Activated CD8-positive, alpha-beta T cell treated with anti-CD3 and anti-CD28 coated beads, Interleukin-2, amount 10 ng/mL, durations not matched to agents 7 days and 5 days (primary cell): Measurements from ENCODE around the gene SIAH3. TPM values are rescaled to one million over a fixed set of nuclear protein-coding genes. Genes with fewer than 3 reads are reported as not detected.
"Not testable (repeated sequence)": the region's sequence is repeated elsewhere in the genome, so short reads cannot be mapped to it uniquely, and the experiment has no call there.

ENCODE experiments used
- ATAC-seq: fragments of 150-1000 bp; cut with Tn5 transposase; one replicate; pipeline ENCODE4 v1.10.0; 2021; ENCODE audit warnings: moderate library complexity
- CTCF ChIA-PET: fragments of 350-600 bp; sonication (Branson Sonifier 250); formaldehyde crosslinking; loops from one replicate; lab custom pipeline; 2021; ENCODE audit warnings: antibody characterized with exemption; lab: Charles Lee
- POLR2A ChIA-PET: fragments of 350-600 bp; sonication (Branson Sonifier 250); formaldehyde crosslinking; loops from one replicate; lab custom pipeline; 2021; ENCODE audit warnings: antibody characterized with exemption; lab: Charles Lee
- DNase-seq: peaks from one replicate; pipeline ENCODE4 v3.0.0-alpha.2; 2020
- H3K27ac Mint-ChIP-seq: one replicate; pipeline ENCODE4 v1.8.0; 2021; ENCODE audit warnings: mild to moderate bottlenecking, mixed read lengths
- H3K27me3 Mint-ChIP-seq: one replicate; pipeline ENCODE4 v1.8.0; 2021; ENCODE audit warnings: low read depth, mixed read lengths
- H3K36me3 Mint-ChIP-seq: one replicate; pipeline ENCODE4 v1.8.0; 2021; ENCODE audit warnings: low read depth, mixed read lengths
- H3K4me1 Mint-ChIP-seq: one replicate; pipeline ENCODE4 v1.8.0; 2021; ENCODE audit warnings: low read depth, mixed read lengths
- H3K4me3 Mint-ChIP-seq: one replicate; pipeline ENCODE4 v1.8.0; 2021; ENCODE audit warnings: mild to moderate bottlenecking, mixed read lengths
- H3K9me3 Mint-ChIP-seq: one replicate; pipeline ENCODE4 v1.8.0; 2022; ENCODE audit warnings: mixed read lengths; ENCODE audit not compliant: insufficient read depth
- total RNA-seq, 2 experiments: library from RNA; stranded (reverse); gene quantifications; one replicate each; pipeline ENCODE4 v1.2.3, GENCODE V29; 2021

The SIAH3 gene
- total RNA-seq, 2 experiments from 2014 or later: not detected

- Mint-ChIP-seq H3K36me3 (no peaks in the 10 kb centered on the region), H3K4me3 (no peak overlapping the region), H3K4me1 (no peaks in the 10 kb centered on the region), H3K9me3 (no peaks in the 10 kb centered on the region), H3K27ac (no peak overlapping the region), H3K27me3 (peaks cover 12% of the 10 kb centered on the region)
- no peak for ATAC-seq
- CTCF ChIA-PET: no interaction called here
- no peak for DNase-seq
- POLR2A ChIA-PET: no interaction called here
Observed at GRCh38 chr13:45773236-45773635, 78.3 kb downstream of the SIAH3 start.

- ATAC-seq (no peak), DNase-seq (no peak)
- Mint-ChIP-seq H3K27ac (no peak overlapping the region), H3K36me3 (no peaks in the 10 kb centered on the region), H3K4me1 (no peaks in the 10 kb centered on the region), H3K4me3 (no peak overlapping the region), H3K27me3 (peaks cover 11% of the 10 kb centered on the region), H3K9me3 (no peaks in the 10 kb centered on the region)
- CTCF ChIA-PET: no interaction called here
- POLR2A ChIA-PET: no interaction called here
Observed at GRCh38 chr13:45770886-45771285, 80.7 kb downstream of the SIAH3 start.

- ATAC-seq (no peak), DNase-seq (no peak)
- Mint-ChIP-seq H3K4me3 (no peak overlapping the region), H3K9me3 (no peaks in the 10 kb centered on the region), H3K27me3 (peaks cover 11% of the 10 kb centered on the region), H3K36me3 (no peaks in the 10 kb centered on the region), H3K27ac (no peak overlapping the region), H3K4me1 (no peaks in the 10 kb centered on the region)
- POLR2A ChIA-PET: no interaction called here
- CTCF ChIA-PET: no interaction called here
Observed at GRCh38 chr13:45768656-45769479, 82.7 kb downstream of the SIAH3 start.

- ChIA-PET CTCF (no interaction called here), POLR2A (no interaction called here)
- Mint-ChIP-seq H3K4me3 (no peak overlapping the region), H3K4me1 (no peaks in the 10 kb centered on the region), H3K36me3 (no peaks in the 10 kb centered on the region), H3K27me3 (peaks cover 12% of the 10 kb centered on the region), H3K9me3 (no peaks in the 10 kb centered on the region), H3K27ac (no peak overlapping the region)
- DNase-seq: no peak
- ATAC-seq: no peak
Observed at GRCh38 chr13:45765464-45765863, 86.1 kb downstream of the SIAH3 start.

GRCh38 chr13:45763419-45763818 is 88.1 kb downstream of the SIAH3 start:
- H3K27ac Mint-ChIP-seq: no peak overlapping the region
- POLR2A ChIA-PET: no interaction called here

GRCh38 chr13:45757589-45757988 is 94.0 kb downstream of the SIAH3 start:
- H3K36me3 Mint-ChIP-seq, H3K27ac Mint-ChIP-seq, CTCF ChIA-PET, H3K27me3 Mint-ChIP-seq, ATAC-seq, DNase-seq, H3K4me1 Mint-ChIP-seq, H3K9me3 Mint-ChIP-seq, H3K4me3 Mint-ChIP-seq: not testable (repeated sequence)
- POLR2A ChIA-PET: interaction anchor here (0.6 kb wide), 1 partner anchor 381 kb away, joined by 3 read pairs; no protein-coding TSS in a partner anchor

More at GRCh38 chr13:45763419-45763818, 88.1 kb downstream of the SIAH3 start:
- Mint-ChIP-seq H3K4me3 (no peak overlapping the region), H3K36me3 (no peaks in the 10 kb centered on the region), H3K4me1 (no peaks in the 10 kb centered on the region), H3K27me3 (peaks cover 9% of the 10 kb centered on the region), H3K9me3 (no peaks in the 10 kb centered on the region)
- ATAC-seq: no peak
- CTCF ChIA-PET: no interaction called here
- no peak for DNase-seq

- ATAC-seq, H3K4me1 Mint-ChIP-seq, H3K27ac Mint-ChIP-seq, H3K4me3 Mint-ChIP-seq, CTCF ChIA-PET, DNase-seq, H3K36me3 Mint-ChIP-seq, POLR2A ChIA-PET, H3K9me3 Mint-ChIP-seq, H3K27me3 Mint-ChIP-seq: not testable (repeated sequence)
Observed at GRCh38 chr13:45756498-45756897, 95.1 kb downstream of the SIAH3 start.

GRCh38 chr13:45752510-45752909 is 99.0 kb downstream of the SIAH3 start:
- Mint-ChIP-seq H3K27ac (no peak overlapping the region), H3K36me3 (no peaks in the 10 kb centered on the region), H3K9me3 (peaks cover 2% of the 10 kb centered on the region), H3K4me3 (no peak overlapping the region), H3K4me1 (no peaks in the 10 kb centered on the region), H3K27me3 (peaks cover 2% of the 10 kb centered on the region)
- no peak for ATAC-seq
- ChIA-PET POLR2A (no interaction called here), CTCF (no interaction called here)
- no peak for DNase-seq

GRCh38 chr13:45751885-45752284 is 99.7 kb downstream of the SIAH3 start:
- no peak overlapping the region for H3K4me3 Mint-ChIP-seq
- POLR2A ChIA-PET: no interaction called here

GRCh38 chr13:45750566-45750965 is 101.0 kb downstream of the SIAH3 start:
- no peak for ATAC-seq
- ChIA-PET POLR2A (no interaction called here), CTCF (no interaction called here)
- Mint-ChIP-seq H3K4me3 (no peak overlapping the region), H3K27ac (no peak overlapping the region), H3K9me3 (no peaks in the 10 kb centered on the region), H3K27me3 (peaks cover 2% of the 10 kb centered on the region), H3K36me3 (no peaks in the 10 kb centered on the region), H3K4me1 (no peaks in the 10 kb centered on the region)
- no peak for DNase-seq

More at GRCh38 chr13:45751885-45752284, 99.7 kb downstream of the SIAH3 start:
- Mint-ChIP-seq H3K4me1 (no peaks in the 10 kb centered on the region), H3K9me3 (no peaks in the 10 kb centered on the region), H3K36me3 (no peaks in the 10 kb centered on the region), H3K27me3 (peaks cover 2% of the 10 kb centered on the region), H3K27ac (no peak overlapping the region)
- CTCF ChIA-PET: no interaction called here
- DNase-seq: no peak
- no peak for ATAC-seq

GRCh38 chr13:45748941-45749759 is 102.4 kb downstream of the SIAH3 start:
- ChIA-PET POLR2A (no interaction called here), CTCF (no interaction called here)
- no peaks in the 10 kb centered on the region for H3K9me3 Mint-ChIP-seq
- DNase-seq: no peak
- H3K36me3 Mint-ChIP-seq: no peaks in the 10 kb centered on the region
- no peak for ATAC-seq
- H3K4me1 Mint-ChIP-seq: no peaks in the 10 kb centered on the region
- no peak overlapping the region for H3K27ac Mint-ChIP-seq
- H3K27me3 Mint-ChIP-seq: peaks cover 2% of the 10 kb centered on the region
- H3K4me3 Mint-ChIP-seq: no peak overlapping the region

- Mint-ChIP-seq H3K27me3 (peaks cover 2% of the 10 kb centered on the region), H3K36me3 (no peaks in the 10 kb centered on the region), H3K27ac (no peak overlapping the region), H3K9me3 (no peaks in the 10 kb centered on the region), H3K4me1 (no peaks in the 10 kb centered on the region), H3K4me3 (no peak overlapping the region)
- POLR2A ChIA-PET: no interaction called here
- CTCF ChIA-PET: no interaction called here
- ATAC-seq (no peak), DNase-seq (no peak)
Observed at GRCh38 chr13:45747071-45747470, 104.5 kb downstream of the SIAH3 start.
